ENCODE results near the gene RBM45.

GRCh38 chr2:178160601-178161000, 48.4 kb downstream of the RBM45 start:
- TF ChIP-seq FOXA1 (IDR thresholded peaks at IDR 0.05) (no peak), ZNF384 (IDR thresholded peaks at IDR 0.05) (no peak), FOXK2 (IDR thresholded peaks at IDR 0.05) (no peak), SP1 (IDR thresholded peaks at IDR 0.05) (no peak), SUZ12 (IDR thresholded peaks at IDR 0.05) (no peak), BHLHE40 (IDR thresholded peaks at IDR 0.05; ENCODE audit: borderline replicate concordance) (no peak), ARNT (IDR thresholded peaks at IDR 0.05) (no peak), FOXM1 (IDR thresholded peaks at IDR 0.05; ENCODE audit: borderline replicate concordance) (no peak), HDGF (IDR thresholded peaks at IDR 0.05; ENCODE audit: borderline replicate concordance) (no peak)
- TF ChIP-seq, protein P1, sequence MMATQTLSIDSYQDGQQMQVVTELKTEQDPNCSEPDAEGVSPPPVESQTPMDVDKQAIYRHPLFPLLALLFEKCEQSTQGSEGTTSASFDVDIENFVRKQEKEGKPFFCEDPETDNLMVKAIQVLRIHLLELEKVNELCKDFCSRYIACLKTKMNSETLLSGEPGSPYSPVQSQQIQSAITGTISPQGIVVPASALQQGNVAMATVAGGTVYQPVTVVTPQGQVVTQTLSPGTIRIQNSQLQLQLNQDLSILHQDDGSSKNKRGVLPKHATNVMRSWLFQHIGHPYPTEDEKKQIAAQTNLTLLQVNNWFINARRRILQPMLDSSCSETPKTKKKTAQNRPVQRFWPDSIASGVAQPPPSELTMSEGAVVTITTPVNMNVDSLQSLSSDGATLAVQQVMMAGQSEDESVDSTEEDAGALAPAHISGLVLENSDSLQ (IDR thresholded peaks at IDR 0.05) = no peak
